ENCODE measurements around the gene RSF1. TPM values are rescaled to one million over a fixed set of nuclear protein-coding genes. Genes with fewer than 3 reads are reported as not detected.

RSF1 gene
- polyA plus RNA-seq, 1 of the 3 experiments (the other 2 are of a cell fraction): 8.4 TPM

- Histone ChIP-seq H3K36me3 (replicated peaks in 1 of 2; ENCODE audit: control insufficient read depth in 1 of 2, insufficient read depth in 2 of 2, low read length in 1 of 2) (peaks cover 0 to 14% of the 10 kb centered on the region in 2 experiments), H3F3A (replicated peaks; ENCODE audit: insufficient read depth) (peaks cover 4% of the 10 kb centered on the region), H3K27me3 (ENCODE audit: insufficient read depth) (no peaks in the 10 kb centered on the region), H3K4me1 (ENCODE audit: control insufficient read depth in 1 of 2, insufficient read depth in 2 of 2, low read depth in 1 of 2, low read length in 1 of 2) (no peaks in the 10 kb centered on the region; a peak in 1 of 4 replicates), H3K9ac (no peak overlapping the region), H4K20me1 (ENCODE audit: insufficient read depth) (peaks cover 99% of the 10 kb centered on the region), H3K79me2 (ENCODE audit: insufficient read depth) (peaks cover 100% of the 10 kb centered on the region), H2AFZ (ENCODE audit: low read depth) (no peak overlapping the region), H3K27ac (ENCODE audit: low read depth in 2 of 2, low read length in 1 of 2) (no peak overlapping the region), H3K9me3 (no peaks in the 10 kb centered on the region), H3K4me3 (ENCODE audit: low read depth in 2 of 2, low read length in 1 of 2) (no peak overlapping the region), H3K9me2 (no peaks in the 10 kb centered on the region), H3K4me2 (no peak overlapping the region)
- DNase-seq: no peak
- POLR2A ChIA-PET: no interaction called here
- 84% methylated on average over 2 of the region's 2 CpGs for WGBS (ENCODE audit: low lambda C conversion rate)
- CTCF ChIA-PET: interaction anchor here (0.7 kb wide), 1 partner anchor 88 kb away, joined by 3 read pairs; no protein-coding TSS in a partner anchor
- TF ChIP-seq TCF12 (IDR thresholded peaks at IDR 0.05): no peak
- no peak for TF ChIP-seq FOXM1 (IDR thresholded peaks at IDR 0.05; ENCODE audit: low read depth)
- no peak for TF ChIP-seq EZH2phosphoT487 (IDR thresholded peaks at IDR 0.05; ENCODE audit: borderline replicate concordance, low read depth)
- no peak for TF ChIP-seq ELF1 (IDR thresholded peaks at IDR 0.05)
- no peak for TF ChIP-seq CTCF (IDR thresholded peaks at IDR 0.05)
- TF ChIP-seq FOSL2 (IDR thresholded peaks at IDR 0.05; ENCODE audit: borderline replicate concordance, low read depth): no peak
- TF ChIP-seq FOXJ3 (CRISPR knock-in tag; IDR thresholded peaks at IDR 0.05): no peak
- TF ChIP-seq RXRA (IDR thresholded peaks at IDR 0.05; ENCODE audit: borderline replicate concordance, low read depth): no peak
- TF ChIP-seq SIN3A (IDR thresholded peaks at IDR 0.05; ENCODE audit: borderline replicate concordance, low read depth, low read length): no peak
- TF ChIP-seq RCOR1 (IDR thresholded peaks at IDR 0.05; ENCODE audit: low read length): no peak
- TF ChIP-seq TEAD4 (IDR thresholded peaks at IDR 0.05; ENCODE audit: borderline replicate concordance, insufficient read depth): no peak
- TF ChIP-seq JUND (IDR thresholded peaks at IDR 0.05): no peak
- no peak for TF ChIP-seq NFIC (IDR thresholded peaks at IDR 0.05; ENCODE audit: borderline replicate concordance)
- TF ChIP-seq CHD2 (IDR thresholded peaks at IDR 0.05; ENCODE audit: low read length, partially characterized antibody): no peak
- TF ChIP-seq NRF1 (IDR thresholded peaks at IDR 0.05; ENCODE audit: low read depth, low read length): no peak
- TF ChIP-seq USF1 (IDR thresholded peaks at IDR 0.05; ENCODE audit: borderline replicate concordance, low read depth): no peak
- TF ChIP-seq PBX3 (IDR thresholded peaks at IDR 0.05): no peak
Measured at GRCh38 chr11:77793972-77794371, 26.6 kb downstream of the RSF1 start.

Measured in SK-N-SH (cell line).